NCI-H128 (cell line): ENCODE data around the gene ARSJ.
"Not testable (repeated sequence)": the region's sequence is repeated elsewhere in the genome, so short reads cannot be mapped to it uniquely, and the experiment has no call there.

ENCODE experiments used
- DNase-seq: peaks from one replicate; lab custom pipeline; 2025; ENCODE audit not compliant: unreplicated experiment; lab: John Stamatoyannopoulos, UW

Gene ARSJ

GRCh38 chr4:113979148-113979904 lies at the start of gene ARSJ:
Gene ARSJ (minus strand): TSS chr4:113979647. CDS start chr4:113978834, 813 bp downstream.
- no peak for DNase-seq

- DNase-seq, result no peak
Measured at GRCh38 chr4:114028071-114028470, 48.6 kb upstream of the ARSJ start.

- DNase-seq, result no peak
Measured at GRCh38 chr4:114027596-114027995, 48.1 kb upstream of the ARSJ start.

GRCh38 chr4:114026447-114026846 lies 47.0 kb upstream of the ARSJ start:
- no peak for DNase-seq

GRCh38 chr4:114025176-114025777 lies 45.8 kb upstream of the ARSJ start:
- no peak for DNase-seq

- no peak for DNase-seq
Measured at GRCh38 chr4:114021451-114021850, 42.0 kb upstream of the ARSJ start.

GRCh38 chr4:114019969-114020358 lies 40.5 kb upstream of the ARSJ start:
- DNase-seq, result no peak

GRCh38 chr4:114019276-114019968 lies 40.0 kb upstream of the ARSJ start:
- no peak for DNase-seq

GRCh38 chr4:114017120-114017917 lies 37.9 kb upstream of the ARSJ start:
- DNase-seq, result no peak

- DNase-seq, result no peak
Measured at GRCh38 chr4:114015444-114015899, 36.0 kb upstream of the ARSJ start.

GRCh38 chr4:114013201-114013600 lies 33.8 kb upstream of the ARSJ start:
- not testable (repeated sequence) for DNase-seq

- DNase-seq, result no peak
Measured at GRCh38 chr4:114012749-114013148, 33.3 kb upstream of the ARSJ start.

GRCh38 chr4:114005569-114006442 lies 26.4 kb upstream of the ARSJ start:
- DNase-seq, result no peak

GRCh38 chr4:114004483-114005226 lies 25.2 kb upstream of the ARSJ start:
- not testable (repeated sequence) for DNase-seq

GRCh38 chr4:113998531-113998930 lies 19.1 kb upstream of the ARSJ start:
- no peak for DNase-seq

GRCh38 chr4:113998079-113998478 lies 18.6 kb upstream of the ARSJ start:
- no peak for DNase-seq

- no peak for DNase-seq
Measured at GRCh38 chr4:113997206-113997605, 17.8 kb upstream of the ARSJ start.

GRCh38 chr4:113996599-113997177 lies 17.2 kb upstream of the ARSJ start:
- DNase-seq, result no peak

- DNase-seq, result no peak
Measured at GRCh38 chr4:113993887-113994286, 14.4 kb upstream of the ARSJ start.
